Stimulated activated CD4-positive, alpha-beta T cell treated with anti-CD3 and anti-CD28 coated beads, Interleukin-12 subunit alpha, Interleukin-12 subunit beta, amount 100 ng/mL, for 4 hours (primary cell): ENCODE measurements around the gene ZCCHC7.
A peak's percentile ranks its signal among the peaks of the same experiment; 100 is the strongest.
"Not testable (repeated sequence)": the region's sequence is repeated elsewhere in the genome, so short reads cannot be mapped to it uniquely, and the experiment has no call there.

Experiments used
- DNase-seq: peaks from one replicate; pipeline ENCODE4 v3.0.0-alpha.2; 2020

ZCCHC7 gene

DNA sequence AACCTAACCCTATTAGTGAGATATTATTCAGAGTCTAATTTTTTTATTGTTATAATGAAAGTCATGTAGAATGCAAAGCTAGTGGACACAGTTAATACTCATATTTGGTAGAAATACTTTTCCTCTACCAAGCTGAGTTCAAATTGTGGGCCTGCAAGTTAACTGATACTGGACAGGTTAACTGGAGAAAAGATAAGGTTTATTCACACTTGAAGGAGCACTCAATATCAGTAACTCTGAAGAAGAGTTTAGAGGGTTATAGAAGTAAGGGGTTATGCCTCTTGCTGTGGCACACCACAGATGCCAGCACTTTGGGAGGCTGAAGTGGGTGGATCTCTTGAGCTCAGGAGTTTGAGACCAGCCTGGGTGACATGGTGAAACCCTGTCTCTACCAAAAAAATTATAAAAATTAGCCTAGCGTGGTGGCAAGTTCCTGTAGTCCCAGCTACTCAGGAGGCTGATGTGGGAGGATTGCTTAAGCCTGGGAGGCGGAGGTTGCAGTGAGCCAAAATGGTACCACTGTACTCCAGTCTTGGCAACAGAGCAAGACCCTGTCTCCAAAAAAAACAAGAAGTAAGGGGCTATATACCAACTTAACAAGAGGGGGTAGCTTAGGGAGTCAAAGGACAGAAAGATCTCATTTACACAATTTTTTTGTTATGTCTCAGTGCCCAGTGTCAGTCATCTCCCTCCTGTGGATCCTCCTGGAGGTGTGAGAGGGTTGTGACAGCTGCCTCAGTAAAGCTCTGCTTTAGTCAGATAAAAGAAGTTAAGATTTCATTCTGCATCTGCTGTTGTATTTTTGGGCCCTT, 180.9 kb downstream of the ZCCHC7 start:
- DNase-seq, result no peak

DNA sequence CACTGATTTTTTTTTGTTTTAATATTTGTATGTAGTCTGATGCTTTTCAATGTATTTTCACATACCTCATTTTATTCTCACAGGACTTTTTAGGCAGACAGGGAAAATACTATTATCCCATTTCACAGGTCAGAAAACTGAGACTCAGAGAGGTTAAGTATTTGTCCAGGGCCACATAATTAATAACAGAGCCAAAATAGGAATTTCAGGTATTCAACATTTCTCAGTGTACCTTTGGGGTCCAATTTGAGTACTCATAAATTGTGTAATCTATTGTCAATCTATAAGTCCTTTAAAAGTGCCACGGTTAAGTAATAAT, 181.4 kb downstream of the ZCCHC7 start:
- DNase-seq, result no peak

DNA sequence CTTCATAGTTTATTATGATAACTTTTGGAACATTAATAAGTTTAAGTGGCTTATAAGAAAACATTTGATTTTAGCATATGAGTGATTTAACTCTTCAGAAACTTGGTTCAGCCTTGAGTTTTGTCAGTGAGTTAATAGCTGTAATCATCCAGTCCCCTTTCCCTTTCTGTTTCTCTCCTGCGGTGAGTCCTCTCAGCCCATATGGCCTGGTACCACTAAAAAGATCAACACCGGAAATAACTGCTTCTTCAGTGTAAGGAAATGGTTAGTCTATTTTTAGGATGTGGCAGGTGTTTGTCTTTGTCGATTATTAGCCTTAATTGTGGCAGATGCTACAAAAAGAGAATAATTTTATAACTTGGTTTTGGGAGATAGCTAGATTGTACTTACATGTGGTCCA, 181.9 kb downstream of the ZCCHC7 start:
- no peak for DNase-seq

DNA sequence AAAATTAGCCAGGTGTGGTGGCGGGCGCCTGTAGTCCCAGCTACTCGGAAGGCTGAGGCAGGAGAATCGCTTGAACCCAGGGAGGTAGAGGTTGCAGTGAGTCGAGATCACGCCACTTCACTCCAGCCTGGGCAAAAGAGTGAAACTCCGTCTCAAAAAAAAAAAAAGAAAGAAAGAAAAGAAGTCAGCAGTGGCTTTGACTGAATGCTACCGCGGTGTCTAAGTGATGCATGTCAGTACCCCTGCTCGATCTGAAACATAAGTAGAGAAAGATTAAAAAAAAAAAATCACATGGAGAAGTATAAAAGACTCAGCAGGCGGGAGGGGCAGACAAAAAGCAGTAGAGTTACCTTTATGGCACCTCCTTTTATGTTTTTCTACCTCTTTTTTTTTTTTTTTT, 182.9 kb downstream of the ZCCHC7 start:
- not testable (repeated sequence) for DNase-seq

DNA sequence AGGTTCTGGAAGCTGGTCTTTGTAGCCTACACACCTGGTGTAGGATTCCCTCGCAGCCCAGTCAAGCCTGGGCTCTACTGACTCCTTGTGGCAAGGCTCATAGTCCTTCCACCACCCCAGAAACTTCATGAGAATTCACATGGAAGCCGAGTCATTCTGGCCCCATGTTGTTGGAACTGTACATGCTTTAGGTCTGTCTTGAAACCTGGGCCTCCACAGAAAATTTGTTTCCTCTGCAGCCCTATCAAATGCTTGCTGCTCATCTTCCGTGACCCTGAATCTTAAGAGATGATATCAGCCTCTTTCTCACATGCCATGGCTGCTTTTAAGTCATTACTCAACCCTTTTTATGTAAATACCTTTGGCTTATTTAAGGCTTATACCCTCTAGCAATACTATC, 188.8 kb downstream of the ZCCHC7 start:
- peak; percentile 18 for DNase-seq

DNA sequence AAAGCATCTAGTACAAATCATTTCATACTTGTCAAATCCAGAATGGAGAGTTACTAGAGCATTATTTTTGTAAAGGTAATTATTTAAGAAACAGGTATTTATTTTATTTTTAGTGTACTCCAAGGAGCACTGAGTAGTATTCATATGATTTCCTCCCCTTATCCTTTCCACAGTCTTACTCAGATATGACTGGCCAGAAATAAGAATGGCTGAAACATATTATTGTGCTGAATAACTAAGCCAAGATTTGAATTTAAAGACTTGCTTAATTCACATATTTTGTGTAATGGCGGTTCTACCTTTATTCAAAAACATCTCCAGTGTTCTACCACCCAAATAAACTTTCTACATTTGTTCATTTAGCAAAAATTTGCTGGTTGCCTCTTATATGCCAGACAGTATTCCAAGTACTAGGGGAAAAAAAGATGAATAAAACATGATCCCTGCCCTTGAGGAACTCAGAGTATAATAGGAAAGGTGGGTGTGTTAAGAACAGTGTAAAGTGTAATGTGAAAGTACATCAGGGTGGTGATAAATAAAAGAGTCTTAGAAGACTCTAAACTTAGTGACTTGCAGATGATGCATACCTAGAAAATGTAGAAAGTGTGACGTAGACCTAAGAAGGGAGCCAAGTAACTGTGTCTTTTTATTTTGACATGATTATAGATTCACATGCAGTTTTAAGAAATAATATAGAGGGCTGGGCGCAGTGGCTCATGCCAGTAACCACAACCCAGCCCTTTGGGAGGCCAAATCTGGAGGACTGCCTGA, 191.7 kb downstream of the ZCCHC7 start:
- no peak for DNase-seq

DNA sequence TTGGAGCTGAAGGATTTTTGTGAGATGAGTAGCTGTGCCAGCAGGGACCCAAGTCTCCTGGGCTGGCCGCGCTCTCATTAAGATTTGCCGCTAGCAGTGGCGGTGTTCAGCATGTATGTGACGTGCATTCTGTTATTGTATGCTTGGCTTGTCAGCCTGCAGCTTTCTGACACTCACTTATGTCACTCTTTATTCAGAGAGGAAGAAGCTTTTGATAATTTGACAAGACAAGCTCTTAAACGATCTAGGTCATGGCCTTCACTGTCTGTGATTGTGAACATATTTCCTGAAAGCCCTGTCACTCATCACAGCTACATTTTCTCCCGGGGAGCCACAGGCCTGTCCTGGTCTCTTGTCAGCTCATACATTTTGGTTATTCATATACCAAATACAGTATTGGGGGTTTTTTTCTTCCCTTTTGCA, 203.9 kb downstream of the ZCCHC7 start:
- no peak for DNase-seq

DNA sequence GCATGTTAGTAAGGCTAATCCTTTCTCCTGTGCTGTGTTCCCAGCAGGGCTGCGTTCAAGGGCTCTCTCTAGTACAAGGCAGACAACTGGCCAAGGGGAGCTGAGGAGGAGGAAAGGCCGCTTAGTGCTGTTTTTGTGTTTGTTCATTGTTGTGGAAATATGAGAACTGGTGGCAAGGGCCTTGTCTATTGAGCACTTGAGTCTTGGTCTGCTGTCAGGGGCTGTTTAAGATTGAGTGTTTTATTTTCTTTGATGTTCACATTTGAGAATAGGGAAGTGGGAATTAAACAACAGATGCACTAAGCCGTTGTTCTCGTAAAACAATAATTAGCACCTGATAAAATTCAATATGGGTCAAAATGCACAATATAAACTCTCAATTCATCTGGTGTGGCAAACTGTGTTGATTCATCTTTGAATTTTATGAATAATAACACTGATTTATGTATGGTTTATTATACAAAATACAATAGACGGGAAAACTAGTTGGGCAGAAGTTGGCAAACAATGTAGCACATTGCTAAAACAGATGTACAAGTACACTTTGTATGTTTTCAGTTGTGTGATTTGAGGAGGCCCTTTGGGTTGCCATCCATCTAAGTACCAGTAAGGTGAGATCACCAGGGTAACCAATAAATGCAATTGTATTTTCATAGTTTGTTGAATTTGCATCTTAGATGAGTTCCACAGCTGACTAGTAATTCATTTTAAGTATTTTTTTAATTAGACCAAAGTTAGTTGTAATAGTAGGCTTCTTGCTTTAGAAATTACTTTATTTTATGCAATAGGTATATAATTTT, 204.5 kb downstream of the ZCCHC7 start:
- no peak for DNase-seq

DNA sequence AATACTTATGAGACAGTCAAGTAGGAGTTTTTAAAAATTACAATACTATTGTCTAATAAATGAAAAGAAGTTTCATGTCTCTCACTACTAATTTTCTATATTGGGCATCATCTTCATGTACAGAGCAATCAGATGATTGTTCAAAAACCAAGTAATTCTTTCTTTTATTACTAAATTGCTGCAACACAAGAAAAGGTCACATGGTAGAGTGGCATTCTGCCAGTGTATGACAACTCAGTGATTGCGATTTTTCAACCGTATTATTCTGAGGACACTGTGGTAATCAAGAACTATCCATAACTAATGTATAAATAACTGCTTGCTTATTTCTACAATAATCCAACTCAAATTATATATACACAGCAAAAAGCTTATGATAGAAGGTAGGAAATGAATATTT, 205.4 kb downstream of the ZCCHC7 start:
- DNase-seq, result no peak

DNA sequence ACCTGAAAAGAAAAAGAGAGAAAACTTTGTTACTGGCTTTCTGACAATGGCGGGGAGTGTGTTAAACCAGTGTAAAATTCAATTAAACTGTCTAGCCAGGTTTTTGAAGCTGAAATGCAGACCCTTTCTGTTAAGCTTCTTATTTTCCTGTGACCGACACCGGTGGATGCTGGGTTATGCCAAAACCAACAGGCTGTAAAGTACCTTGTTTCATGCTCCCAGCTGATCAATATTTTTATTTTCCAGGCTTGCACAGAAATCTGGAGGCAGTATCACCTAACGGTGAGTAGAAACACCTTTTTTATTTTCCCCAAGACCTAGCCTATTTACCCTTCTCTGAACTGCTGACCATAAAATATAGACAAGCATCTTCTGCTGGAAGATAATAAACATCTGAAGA, 207.2 kb downstream of the ZCCHC7 start:
- no peak for DNase-seq

DNA sequence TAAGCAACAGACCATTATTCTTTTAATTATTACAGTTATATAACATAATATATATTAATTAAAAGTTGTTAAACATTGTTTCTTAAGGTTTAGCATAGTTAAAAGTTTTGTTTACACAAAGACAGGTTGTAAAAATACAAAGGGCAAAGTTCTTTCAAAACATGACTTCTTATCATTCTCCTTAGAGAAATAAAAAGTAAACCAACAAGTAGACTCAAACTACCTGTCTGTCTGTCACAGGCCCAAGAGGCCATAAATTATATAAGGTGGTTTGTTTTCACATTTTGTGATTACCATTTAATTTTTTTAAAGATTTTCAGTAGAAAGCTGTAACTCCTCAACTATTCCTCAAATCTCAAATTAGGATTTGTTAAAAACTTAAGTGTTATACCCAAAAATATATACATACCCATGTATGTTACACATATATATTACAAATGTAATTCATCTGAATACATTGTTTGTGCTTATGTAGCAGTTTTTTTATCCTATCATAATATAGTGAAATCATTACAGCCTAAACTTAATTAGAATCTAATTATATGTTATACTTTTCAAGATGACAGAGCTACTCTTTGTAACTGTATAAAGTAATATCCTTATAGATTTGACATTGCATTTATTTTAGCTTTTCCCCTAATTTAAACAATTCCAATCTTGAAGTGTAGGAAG, 208.3 kb downstream of the ZCCHC7 start:
- DNase-seq, result no peak

DNA sequence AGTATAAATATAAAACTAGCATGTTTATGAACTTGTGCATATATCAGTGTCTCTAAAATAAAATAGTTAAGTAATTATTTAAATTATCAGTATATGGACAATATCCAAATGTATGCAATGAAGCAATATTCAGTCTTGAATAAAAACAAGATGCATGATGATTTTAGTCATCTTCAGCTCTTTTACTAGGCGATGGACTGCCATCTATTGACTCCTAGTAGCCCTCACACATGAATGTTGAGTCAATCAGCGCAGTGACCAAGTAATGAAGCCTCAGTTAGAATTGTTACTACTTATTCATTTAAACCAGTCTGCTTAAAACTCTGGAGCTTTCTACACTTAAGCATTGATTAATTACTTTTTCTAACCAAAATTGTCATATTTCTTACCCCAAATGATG, 209.2 kb downstream of the ZCCHC7 start:
- no peak for DNase-seq

DNA sequence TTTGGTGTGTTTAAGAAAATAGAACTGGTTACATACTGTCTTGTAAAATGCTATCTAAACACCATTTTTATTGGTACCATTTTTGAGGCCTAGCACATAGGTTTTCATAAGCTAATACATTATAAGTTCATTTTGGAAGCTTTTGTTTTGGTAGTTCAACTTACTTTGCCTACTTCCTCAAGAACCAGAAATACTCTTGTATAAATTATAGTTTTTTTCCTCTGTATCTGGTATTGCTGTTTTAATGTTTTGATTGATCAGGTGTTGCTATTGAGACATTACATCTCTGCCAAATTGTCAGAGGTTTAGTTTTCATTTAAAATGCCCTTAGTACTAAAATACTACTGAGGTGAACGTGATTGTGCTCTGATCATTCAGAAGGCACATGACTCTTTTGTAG, 211.5 kb downstream of the ZCCHC7 start:
- DNase-seq, result no peak

DNA sequence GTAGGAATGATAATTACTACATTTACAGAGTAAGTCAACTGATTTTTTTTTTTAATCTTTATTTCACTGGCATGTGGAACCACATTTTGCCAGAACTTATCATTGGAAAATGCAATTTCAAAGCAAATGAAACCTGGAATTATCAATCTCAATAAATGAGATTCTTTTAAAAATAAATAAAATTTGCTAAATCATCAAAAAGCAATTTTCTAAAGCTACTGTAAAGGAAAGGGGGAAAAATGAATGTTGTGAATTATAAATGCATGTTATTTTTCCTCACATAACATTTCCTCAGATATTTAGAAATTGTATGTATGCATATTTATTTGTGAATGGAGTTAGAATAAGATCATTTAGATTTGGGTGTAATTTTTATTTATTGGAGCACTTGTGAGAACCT, 212.2 kb downstream of the ZCCHC7 start:
- no peak for DNase-seq

DNA sequence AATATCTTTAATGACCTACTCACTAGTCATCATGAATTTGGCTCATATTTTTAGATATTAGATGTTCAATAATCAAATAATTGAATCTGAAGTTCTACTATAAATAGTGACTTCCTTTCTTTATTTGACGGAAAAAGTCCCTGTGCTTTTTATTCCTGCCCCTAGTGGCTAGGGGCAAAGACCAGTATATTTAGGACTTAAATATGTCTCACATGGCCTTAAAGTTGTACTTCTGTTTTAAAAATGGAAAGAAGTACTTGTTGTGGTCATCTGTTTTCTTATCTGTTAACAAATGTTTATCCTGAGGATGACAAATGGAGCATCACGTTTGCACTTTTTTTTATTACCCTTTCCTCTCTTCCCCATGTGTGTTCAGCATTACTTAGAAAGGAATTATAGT, 212.9 kb downstream of the ZCCHC7 start:
- no peak for DNase-seq

DNA sequence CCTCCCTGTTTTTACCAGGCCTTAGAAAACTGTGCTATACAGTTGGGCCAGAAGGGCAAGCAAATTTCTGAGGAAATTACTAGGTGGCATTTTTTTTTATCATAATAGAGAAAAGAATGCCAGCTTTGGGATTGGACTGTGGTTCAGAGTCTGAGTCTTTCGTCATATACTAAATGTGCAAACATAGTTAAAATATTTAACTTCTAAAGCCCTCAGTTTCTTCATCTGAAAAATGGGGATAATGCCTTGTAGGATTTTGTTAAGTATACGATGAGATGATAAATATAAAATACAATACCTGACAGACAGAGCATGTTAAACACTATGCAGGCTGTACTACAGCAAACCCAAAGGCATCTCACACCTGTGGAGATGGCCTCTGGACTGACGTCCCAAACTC, 214.9 kb downstream of the ZCCHC7 start:
- no peak for DNase-seq

DNA sequence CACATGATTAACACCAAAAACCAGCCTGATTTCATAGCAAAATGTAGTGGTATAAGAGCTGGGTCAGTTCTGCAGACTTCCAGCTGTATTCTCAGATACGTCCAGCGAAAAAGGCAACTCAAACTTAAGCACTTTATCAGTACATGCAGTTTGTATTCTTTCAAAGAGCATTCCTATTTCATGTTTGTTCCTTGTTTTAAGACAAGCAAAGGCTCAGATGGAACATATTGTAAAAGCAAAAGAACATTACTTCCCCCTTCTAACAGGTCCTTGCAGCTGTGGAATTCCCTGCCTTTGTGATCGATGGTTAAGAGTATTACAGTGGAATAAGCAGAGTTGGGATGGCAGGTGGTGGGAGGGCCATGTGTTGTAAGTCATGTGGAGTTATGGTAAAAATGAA, 215.8 kb downstream of the ZCCHC7 start:
- DNase-seq, result no peak

DNA sequence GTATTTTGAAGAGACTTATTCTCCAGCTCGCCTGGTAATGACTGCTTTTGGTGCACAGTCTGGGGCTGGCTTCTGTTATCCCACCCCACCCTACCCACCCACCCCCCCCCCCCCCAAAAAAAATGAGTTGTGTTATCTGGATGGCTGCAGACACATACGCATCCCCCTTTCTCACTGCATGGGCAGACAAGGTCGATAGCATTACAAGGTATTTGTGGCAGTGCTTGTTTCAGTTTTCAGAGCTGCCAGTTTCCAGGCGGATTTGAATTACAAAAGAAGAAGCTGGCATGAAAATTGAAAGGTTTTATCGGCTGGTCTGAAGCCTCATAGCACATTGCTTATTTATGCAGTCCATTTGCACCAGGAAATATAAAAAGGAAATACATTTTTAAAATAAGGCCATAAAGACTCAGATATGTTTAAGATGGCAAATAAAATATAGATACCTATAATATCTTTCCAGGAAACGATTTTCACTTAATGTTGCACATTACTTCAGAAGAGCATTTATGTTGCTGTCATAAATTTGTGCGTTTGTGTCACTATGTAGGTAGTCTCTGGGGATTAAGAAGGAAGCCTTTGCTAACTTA, 217.0 kb downstream of the ZCCHC7 start:
- DNase-seq, result no peak

DNA sequence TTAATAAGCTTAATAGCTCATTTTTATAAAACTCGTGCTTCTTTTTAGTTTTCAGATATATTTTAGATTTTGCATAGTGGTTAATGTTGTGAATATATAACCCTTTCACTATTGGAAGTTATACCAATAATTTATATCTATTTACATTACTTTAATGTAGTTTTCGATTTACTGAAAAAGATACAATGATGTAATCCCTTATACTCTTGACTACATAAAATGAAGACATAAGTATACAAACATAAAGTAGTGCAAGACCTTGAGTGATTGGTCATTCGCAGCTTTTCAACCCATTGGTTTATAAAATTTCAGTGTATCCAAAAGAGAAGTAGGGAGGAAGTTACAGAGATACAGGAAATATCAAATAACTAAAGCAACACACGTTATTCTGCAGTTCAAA, 217.8 kb downstream of the ZCCHC7 start:
- DNase-seq, result no peak

DNA sequence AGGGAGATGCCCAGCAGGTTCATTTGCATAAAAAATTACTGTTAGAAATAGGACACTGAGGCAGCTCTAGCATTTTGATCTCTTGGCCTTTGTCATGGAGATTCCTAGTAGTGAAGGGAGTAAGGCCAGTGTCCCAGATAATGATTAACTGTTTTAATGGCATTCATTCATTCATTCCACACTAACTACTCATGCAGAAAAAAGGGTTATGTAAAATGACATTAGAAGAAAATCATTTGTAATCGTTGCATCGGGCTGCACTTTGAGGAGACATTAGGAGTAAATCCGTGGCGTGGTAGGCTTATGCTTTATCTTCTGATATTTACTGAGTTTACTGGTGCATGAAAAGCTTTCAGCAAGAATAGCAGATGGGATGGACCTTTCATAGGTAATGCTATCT, 219.5 kb downstream of the ZCCHC7 start:
- no peak for DNase-seq

DNA sequence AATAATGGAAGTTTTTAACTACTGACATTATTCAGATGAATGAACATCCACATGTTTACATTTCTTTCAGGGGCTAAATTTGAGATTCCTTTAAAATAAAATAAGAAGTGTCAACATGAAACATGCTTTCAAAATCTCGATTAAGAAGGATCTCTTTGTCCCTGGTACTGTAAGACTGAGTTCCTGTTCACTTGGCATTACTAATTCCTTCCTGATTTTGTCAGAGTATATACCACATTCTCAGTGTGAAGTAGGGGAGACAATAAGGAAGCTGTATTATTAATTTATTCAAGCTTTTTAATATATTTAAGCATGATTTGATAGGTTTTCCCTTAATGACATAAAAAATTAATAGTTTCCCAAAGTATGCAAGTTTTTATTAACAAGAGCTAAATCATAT, 220.6 kb downstream of the ZCCHC7 start:
- no peak for DNase-seq

DNA sequence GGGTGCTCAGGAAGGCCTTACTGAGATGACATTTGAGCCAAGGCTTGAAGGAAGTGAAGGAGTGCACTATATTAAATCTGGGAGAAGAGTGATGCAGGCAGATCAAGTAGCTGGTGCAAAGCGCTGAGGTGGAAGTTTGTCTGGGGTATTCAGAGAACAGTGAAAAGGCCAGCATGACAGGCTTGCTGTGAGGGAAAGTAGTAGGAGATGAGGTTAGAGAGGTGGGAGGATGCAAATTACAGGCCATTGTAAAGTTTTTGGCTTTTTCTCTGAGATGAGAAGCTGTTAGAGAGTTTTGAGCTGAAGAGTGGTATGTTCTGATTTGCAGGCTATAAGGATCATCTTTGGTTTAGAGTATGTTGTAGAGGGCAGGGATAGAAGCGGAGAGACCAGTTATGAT, 221.3 kb downstream of the ZCCHC7 start:
- no peak for DNase-seq

DNA sequence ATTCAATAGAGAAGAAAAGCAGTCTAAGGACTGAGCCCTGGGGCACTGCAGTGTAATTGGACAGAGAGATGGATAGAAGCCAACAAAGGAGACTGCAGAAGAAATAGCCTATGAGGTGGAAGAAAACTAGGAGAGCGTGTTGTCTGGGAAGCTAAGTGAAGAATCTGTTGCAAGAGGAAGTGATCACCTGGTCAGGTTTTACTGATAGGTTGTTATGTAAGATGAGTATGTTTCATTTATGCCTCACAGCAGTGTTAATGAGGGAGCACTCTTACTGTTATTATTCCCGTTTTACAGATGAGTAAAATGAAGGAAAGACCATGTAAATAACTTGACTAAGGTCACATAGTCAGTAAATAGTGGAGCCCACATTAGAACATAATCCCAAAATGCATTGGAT, 222.1 kb downstream of the ZCCHC7 start:
- no peak for DNase-seq
